Transverse colon (tissue), 3 donors: ENCODE results near the gene MYCBP2.

ENCODE experiments used
- EP300 ChIP-seq: sonication (generic); formaldehyde crosslinking; IDR thresholded peaks from one replicate; pipeline ENCODE4 v1.6.1; 2017; ENCODE audit warnings: antibody characterized with exemption, low read depth
- POLR2A ChIP-seq: fragments of 450-650 bp; IDR thresholded peaks from one replicate; pipeline ENCODE4 v1.6.1; 2016; ENCODE audit warnings: antibody characterized with exemption, mild to moderate bottlenecking, moderate library complexity
- TF ChIP-seq, protein P1 (sequence below), 5 experiments: fragments of 200-600 bp in 3 of 5; fragments of 450-650 bp in 2 of 5; sonication (generic) in 3 of 5; IDR thresholded peaks; 1 replicate in 2 of 5; 2 replicates in 3 of 5; pipeline ENCODE4 v1.5.1; 2016 to 2017; ENCODE audit warnings: antibody characterized with exemption in 5 of 5, inconsistent platforms in 3 of 5, mild to moderate bottlenecking in 2 of 5, moderate library complexity in 1 of 5

DNA sequence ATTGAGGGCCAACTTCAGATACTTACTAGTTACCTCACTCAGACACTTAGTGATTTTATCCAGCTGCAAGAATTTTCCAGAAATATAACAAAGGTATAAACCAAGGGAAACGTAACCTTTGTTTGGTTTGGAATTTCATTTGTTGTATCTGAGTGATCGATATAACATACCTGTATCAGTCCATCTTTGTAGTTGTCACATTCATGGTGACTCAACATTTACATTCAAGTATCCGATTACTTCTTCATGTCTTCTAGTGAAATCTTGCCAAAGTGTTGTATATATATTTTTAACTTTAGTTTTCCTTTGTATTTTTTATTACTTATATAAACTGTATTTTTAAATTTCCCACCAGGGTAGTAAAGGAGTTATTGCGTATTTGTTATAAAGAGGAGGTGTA lies 16.9 kb upstream of the MYCBP2 start:
- TF ChIP-seq, protein P1, sequence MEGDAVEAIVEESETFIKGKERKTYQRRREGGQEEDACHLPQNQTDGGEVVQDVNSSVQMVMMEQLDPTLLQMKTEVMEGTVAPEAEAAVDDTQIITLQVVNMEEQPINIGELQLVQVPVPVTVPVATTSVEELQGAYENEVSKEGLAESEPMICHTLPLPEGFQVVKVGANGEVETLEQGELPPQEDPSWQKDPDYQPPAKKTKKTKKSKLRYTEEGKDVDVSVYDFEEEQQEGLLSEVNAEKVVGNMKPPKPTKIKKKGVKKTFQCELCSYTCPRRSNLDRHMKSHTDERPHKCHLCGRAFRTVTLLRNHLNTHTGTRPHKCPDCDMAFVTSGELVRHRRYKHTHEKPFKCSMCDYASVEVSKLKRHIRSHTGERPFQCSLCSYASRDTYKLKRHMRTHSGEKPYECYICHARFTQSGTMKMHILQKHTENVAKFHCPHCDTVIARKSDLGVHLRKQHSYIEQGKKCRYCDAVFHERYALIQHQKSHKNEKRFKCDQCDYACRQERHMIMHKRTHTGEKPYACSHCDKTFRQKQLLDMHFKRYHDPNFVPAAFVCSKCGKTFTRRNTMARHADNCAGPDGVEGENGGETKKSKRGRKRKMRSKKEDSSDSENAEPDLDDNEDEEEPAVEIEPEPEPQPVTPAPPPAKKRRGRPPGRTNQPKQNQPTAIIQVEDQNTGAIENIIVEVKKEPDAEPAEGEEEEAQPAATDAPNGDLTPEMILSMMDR (IDR thresholded peaks at IDR 0.05), result no peak
- no peak for TF ChIP-seq POLR2A
- TF ChIP-seq EP300, result no peak
